Kidney tubule cell (primary cell): ENCODE measurements around the gene PRR13.
A peak's percentile ranks its signal among the peaks of the same experiment; 100 is the strongest.
"Not testable (repeated sequence)": the region's sequence is repeated elsewhere in the genome, so short reads cannot be mapped to it uniquely, and the experiment has no call there.

Source experiments
- DNase-seq: peaks from one replicate; pipeline ENCODE4 v3.0.0-alpha.2; 2018; ENCODE audit warnings: low spot score

The PRR13 gene

DNA sequence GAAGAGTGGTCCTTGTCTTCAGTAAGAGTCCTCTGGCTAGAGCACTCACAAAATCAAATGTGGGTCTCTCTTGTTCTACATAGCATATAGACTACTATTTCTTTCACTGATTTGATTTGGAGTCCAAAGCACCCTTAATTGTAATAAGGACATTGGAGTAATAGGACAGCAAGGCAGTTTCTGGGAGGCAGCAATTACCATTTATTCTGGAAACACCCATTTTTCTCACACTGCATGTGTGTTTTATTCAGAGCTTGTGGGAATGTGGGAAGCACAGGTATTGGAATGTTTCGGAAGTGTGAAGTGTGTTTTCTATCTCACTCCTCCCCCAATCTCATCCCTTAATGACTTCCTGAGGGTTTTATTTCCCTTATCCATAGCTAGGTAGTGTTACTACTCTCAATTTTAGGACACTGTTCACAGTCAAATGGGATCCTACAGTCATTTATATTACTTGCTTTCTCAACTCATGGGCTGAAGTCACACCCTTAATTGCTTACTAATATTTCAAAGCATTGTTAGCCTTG, 30.6 kb downstream of the PRR13 start:
- no peak for DNase-seq

GRCh38 chr12:53474077-53474476, 32.5 kb downstream of the PRR13 start:
- DNase-seq: no peak

DNA sequence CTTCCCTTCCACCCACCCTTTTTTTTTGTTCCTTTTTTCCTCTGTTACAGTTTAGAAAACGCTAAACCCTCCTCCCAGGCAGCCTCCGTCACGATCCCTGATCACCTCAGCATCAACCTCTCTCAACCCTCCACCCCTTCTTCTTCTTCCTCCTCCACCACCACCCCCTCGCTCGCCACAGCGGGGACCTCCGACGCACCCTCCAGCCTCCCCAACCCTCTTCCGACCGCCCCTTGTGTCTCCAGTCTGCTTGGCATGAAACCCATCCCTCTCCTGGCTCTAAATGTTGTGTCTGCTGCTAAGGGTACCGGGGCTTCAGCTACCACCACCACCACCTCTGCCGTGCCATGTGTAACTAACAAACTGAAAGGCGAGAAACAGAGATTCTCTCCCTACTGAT, 33.3 kb downstream of the PRR13 start:
- no peak for DNase-seq

- DNase-seq: no peak
Measured at GRCh38 chr12:53476769-53477209, 35.3 kb downstream of the PRR13 start.

- DNase-seq: no peak
Measured at GRCh38 chr12:53478865-53479264, 37.3 kb downstream of the PRR13 start.

GRCh38 chr12:53479331-53479730, 37.8 kb downstream of the PRR13 start:
- no peak for DNase-seq

GRCh38 chr12:53480491-53481442, 39.2 kb downstream of the PRR13 start:
- DNase-seq: no peak

GRCh38 chr12:53481458-53481857, 39.9 kb downstream of the PRR13 start:
- DNase-seq: not testable (repeated sequence)

DNA sequence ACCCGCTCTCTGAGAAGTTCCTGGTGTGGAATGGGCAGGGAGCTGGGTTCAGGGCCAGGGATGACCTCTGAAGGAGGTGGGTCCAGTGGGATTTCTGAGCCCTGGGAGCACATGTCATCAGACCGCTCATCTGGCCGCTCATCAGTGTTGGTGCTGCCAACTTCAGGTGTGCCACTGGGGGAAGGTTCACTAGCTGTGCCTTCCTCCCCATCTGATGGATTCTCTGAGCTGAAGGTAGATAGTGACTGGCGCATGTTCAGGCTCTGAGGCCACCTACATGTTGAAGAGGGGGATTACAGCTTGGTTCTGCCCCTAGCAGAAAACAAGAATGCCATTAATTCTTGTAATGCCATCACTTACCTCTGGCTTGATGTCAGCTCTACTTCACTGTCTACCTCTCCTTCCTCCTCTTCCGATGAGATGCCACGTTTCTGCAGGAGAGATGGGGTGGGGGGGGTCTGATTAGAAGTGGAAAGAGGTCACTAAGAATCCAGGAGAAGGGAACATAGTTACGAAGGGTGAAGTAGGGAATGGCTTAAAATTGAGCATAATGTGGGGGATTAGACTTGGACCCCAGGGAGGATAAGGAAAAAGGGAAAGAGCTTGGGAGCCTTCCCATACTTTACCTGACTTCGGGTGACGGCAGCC, 40.5 kb downstream of the PRR13 start:
- no peak for DNase-seq

DNA sequence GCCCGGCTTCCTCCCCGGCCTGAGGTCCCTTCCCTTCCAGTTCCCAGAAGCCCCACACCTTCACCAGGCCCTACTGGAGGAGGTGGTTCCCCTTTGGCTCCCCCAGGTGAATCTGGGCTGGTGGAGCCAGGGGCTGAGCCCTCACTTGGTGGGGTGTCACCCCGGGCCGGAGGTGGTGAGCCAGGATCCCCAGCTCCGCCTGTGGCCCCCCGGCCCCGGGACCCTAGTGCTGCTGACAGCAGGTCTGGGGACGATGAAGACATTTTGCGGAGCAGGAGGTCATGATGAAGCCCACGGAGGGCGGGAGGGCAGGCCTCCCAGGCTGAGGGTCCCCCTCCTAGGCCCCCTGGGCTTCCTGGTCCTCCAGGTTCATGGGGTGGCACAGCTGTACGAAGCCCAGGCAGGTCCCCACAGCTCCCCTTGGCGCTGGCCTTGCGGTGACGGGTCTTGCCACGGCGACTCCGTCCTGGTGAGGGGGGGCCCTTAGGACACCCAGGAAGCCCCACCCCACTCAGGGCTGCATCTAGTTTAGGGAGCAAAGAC, 41.2 kb downstream of the PRR13 start:
- DNase-seq: no peak

- DNase-seq: no peak
Measured at GRCh38 chr12:53483225-53483978, 41.9 kb downstream of the PRR13 start.

DNA sequence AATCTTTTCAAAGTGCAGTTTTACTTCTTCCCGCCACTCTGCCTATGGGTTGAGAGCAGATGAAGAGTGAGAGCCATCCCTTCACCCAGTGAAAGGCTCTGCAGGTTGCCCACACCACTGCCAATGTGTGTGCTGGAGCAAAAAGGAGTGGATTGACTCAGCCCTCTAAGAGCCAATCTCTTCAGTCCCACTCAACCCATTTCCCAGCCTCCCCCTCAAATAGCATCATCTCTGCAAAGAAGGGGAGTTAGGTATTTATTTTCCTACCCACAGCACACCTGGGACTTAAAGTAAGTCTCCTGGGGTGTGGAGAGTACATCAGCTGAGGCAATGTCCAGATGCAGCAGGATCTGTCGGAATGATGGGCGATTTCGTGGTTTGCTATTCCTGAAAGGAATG, 42.4 kb downstream of the PRR13 start:
- no peak for DNase-seq

DNA sequence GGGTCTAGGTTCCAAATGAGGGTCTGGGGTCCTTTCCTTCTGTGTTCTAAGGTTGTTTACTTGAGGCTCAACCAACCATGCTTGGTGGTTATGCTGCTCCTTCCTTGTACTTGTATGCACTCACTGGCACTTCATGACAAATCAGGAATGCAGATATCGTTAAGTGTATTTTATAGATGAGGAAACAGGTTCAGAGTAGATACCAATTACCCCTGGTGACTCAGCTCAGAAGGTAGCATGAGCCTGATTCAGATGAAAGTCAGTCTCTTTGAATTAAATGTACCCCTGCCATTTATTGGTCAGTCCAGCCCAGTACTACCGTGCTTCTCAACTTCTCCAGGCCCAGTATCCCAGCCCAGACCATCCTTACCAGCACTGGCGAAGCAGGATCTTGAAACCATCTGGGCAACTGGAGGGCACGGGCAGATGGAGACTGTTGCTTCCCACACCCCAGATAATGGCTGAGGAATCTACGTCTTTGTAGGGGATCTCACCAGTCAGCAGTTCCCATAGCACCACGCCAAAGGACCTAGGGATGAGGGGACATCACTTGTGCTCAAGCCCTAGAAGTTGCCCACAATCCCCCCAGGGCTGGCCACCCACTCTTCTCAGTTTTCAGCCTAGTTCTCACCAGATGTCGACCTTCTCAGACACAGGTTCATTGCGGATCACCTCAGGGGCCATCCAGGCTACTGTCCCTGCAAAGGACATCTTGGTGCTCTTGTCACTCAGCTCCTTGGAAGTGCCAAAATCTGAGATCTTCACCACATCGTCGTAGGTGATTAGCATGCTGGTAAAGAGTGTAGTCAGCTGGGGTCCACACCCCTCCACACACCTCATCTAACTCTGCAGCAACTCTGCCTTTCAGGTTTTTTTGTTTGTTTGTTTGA, 43.4 kb downstream of the PRR13 start:
- peak; percentile 84 for DNase-seq

DNA sequence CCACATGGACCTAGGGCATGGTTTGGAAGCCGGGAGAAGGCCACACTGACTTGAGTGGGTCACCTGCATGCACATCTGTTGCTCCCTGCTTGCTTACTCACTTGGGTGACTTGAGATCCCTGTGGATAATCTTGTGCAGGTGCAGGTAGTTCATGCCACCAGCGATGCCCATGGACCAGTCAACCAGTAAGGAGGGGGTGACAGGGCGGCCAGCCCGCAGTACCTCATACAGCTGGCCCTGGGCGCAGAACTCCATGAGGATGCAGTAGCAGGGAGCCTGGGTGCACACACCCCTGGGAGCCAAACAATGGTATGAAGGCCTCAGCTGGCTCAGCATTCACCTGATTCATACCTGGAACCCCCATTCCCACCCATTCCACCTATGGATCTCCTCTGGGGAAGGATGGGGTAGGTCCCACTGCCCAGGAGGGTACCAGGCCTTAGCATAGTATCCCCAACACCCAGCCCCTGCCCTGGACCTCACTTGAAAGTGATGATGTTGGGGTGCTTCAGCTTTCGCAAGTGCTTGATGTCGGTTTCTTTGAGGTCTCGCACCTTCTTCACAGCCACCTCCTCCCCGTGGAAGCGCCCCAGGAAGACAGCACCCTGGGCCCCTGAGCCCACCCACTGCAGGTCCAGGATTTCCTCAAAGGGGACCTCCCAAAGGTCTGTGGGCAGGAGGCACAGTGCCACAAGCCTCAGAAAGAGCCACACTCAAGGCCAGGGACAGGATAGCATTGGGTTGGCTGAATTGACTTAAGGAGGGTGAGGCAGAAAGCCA, 44.6 kb downstream of the PRR13 start:
- no peak for DNase-seq

DNA sequence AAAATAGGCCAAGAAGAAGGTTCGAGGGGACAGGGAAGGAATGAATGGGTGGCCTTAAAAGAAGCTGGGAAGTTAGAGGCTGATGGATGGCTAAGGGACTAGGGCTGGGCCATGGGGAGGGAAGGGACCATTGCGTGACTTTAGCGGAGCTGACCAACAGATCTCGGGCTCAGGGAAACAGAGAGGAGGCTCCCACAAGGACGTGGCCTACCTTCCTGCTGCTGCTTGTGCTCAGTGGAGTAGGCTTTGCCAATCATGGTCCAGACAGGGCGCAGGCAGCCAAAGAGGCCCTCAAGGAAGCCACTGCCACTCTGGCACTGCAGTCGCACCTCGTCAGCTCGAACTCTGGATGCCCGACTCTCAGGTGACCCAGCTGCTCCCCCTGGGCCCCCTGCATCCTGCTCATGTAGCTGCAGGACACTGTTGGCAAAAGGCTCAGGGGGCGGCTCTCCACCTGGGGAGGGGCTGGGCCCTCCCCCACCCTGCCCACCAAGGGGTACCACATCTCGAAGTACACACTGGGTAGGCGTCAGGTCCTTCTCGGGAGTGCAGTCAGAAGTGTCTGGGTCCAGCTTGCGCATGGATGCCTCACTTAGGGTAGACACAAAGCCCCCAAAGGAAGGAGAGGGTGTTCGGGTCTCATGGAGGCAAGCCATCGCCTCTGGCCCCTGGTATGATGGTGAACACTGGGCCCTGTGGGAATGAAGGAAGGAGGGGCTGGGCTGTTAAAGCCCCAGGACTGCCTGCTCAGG, 45.4 kb downstream of the PRR13 start:
- DNase-seq: no peak

DNA sequence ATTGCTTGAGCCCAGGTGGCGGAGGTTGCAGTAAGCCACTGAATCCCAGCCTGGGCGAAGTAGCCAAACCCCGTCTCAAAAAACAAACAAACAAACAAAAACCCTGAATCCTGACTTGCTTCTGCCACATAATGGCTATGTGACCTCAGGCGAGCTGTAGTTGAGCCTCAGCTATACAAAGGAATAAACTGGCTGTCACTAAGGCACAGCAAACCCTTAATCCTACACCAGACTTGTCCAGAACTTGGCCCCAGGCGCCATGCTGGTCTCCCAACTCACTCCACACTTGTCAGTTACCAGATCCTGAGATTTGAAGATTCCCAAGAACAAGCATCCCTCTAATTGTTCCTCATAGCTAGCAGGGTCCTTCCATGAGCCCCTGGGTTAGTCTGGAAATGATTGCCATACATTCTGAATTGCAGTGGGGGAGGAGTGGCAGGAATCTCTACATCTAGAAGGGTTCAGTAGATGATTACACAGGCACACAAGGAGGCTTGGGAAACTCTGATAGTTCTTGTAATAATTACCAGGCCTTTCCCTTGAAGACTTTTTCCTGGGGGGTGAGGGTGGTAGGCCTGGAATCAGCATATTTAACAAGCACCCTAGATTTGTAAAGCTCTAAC, 47.8 kb downstream of the PRR13 start:
- no peak for DNase-seq

DNA sequence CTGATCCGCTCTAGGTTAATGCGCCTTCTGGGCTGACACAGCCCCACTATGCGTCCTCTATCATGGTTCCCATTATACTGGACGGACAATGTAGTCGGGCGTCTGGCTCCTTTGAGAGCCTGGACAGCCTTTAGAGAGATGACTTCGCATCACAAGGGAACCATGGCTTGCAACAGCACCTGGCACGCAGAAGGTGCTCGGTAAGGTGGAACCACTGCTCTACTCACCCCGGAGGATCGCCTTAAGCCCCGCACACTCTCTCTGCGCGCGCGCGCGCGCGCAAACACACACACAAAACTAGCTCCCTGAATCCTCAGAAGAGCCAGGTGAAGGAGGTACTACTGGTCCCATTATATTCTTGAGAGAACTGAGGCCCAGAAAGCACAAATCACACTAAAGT, 50.7 kb downstream of the PRR13 start:
- no peak for DNase-seq

DNA sequence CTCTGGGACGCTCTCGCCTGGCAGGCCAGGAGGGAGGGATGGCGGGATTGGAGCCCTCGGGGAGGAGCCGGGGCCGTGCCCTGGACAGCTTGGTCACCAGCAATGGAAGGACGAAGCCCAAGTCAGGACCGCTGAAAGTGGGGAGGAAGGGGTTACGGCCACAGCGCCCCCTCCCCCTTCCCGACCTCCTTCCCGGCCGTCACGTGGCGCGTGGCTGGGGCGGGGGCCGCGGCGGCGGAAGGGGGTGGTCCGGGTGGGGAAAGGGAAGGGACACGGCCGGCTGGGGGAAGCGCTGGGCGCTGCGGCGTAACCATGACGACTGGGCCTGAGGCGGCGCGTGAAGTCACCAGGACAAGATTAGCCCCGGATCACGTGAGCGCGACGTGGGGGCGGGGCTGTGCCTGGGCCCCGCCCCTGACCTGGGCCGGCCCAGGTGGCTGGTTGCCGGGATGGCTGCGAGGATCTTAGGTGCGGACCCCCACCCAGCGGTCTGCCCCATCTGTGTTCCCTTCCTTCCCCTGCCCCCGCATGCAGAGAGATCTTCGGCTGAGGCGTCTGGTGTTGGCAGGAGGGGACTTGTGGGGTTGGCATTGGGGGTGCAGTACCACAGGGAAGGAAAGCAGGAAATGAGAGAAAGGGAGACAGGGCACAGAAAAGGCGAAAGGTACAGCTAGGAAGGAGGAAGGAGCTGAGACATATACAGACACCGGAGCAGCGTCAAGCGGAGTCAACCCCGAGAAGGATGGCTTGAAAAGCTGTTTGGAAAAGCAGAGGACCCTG, 51.5 kb downstream of the PRR13 start:
- DNase-seq: peak; percentile 91
